Ramos (cell line): ENCODE data around the gene NPW.

Experiments used
- in situ Hi-C: fragments of 300-500 bp; cut with MboI; formaldehyde crosslinking; loops from one replicate; pipeline ENCODE4 v1.14.3; 2022; ENCODE audit warnings: low sequenced_read_pairs; ENCODE audit not compliant: unreplicated experiment

The NPW gene

GRCh38 chr16:1999866-2000514 is 19.6 kb upstream of the NPW start:
- in situ Hi-C loops = loop anchor here (25.0 kb wide), 1 partner anchor 512 kb away; the partner anchor contains the start of genes AMDHD2 and ATP6V0C

- in situ Hi-C loops = loop anchor here (25.0 kb wide), 1 partner anchor 511 kb away; the partner anchor contains the start of genes AMDHD2 and ATP6V0C
Observed at GRCh38 chr16:2001035-2001434, 18.6 kb upstream of the NPW start.

GRCh38 chr16:2001456-2002355 is 17.9 kb upstream of the NPW start:
- in situ Hi-C loops = loop anchor here (25.0 kb wide), 1 partner anchor 511 kb away; the partner anchor contains the start of genes AMDHD2 and ATP6V0C

- in situ Hi-C loops = loop anchor here (25.0 kb wide), 1 partner anchor 510 kb away; the partner anchor contains the start of genes AMDHD2 and ATP6V0C
Observed at GRCh38 chr16:2002406-2003230, 17.0 kb upstream of the NPW start.

GRCh38 chr16:2003231-2003826 is 16.3 kb upstream of the NPW start:
- in situ Hi-C loops = loop anchor here (25.0 kb wide), 1 partner anchor 509 kb away; the partner anchor contains the start of genes AMDHD2 and ATP6V0C

GRCh38 chr16:2003827-2004641 is 15.6 kb upstream of the NPW start:
- in situ Hi-C loops = loop anchor here (25.0 kb wide), 1 partner anchor 508 kb away; the partner anchor contains the start of genes AMDHD2 and ATP6V0C

GRCh38 chr16:2004795-2005517 is 14.6 kb upstream of the NPW start:
- in situ Hi-C loops = loop anchor here (25.0 kb wide), 1 partner anchor 507 kb away; the partner anchor contains the start of genes AMDHD2 and ATP6V0C

GRCh38 chr16:2005646-2006045 is 13.9 kb upstream of the NPW start:
- in situ Hi-C loops = loop anchor here (25.0 kb wide), 1 partner anchor 507 kb away; the partner anchor contains the start of genes AMDHD2 and ATP6V0C

GRCh38 chr16:2006317-2006716 is 13.3 kb upstream of the NPW start:
- in situ Hi-C loops = loop anchor here (25.0 kb wide), 1 partner anchor 506 kb away; the partner anchor contains the start of genes AMDHD2 and ATP6V0C

GRCh38 chr16:2007081-2007836 is 12.3 kb upstream of the NPW start:
- in situ Hi-C loops = loop anchor here (25.0 kb wide), 1 partner anchor 505 kb away; the partner anchor contains the start of genes AMDHD2 and ATP6V0C

- in situ Hi-C loops = loop anchor here (25.0 kb wide), 1 partner anchor 504 kb away; the partner anchor contains the start of genes AMDHD2 and ATP6V0C
Observed at GRCh38 chr16:2008009-2008526, 11.5 kb upstream of the NPW start.

GRCh38 chr16:2008631-2009163 is 10.9 kb upstream of the NPW start:
- in situ Hi-C loops = loop anchor here (25.0 kb wide), 1 partner anchor 504 kb away; the partner anchor contains the start of genes AMDHD2 and ATP6V0C

- in situ Hi-C loops = loop anchor here (25.0 kb wide), 1 partner anchor 503 kb away; the partner anchor contains the start of genes AMDHD2 and ATP6V0C
Observed at GRCh38 chr16:2009164-2009711, 10.3 kb upstream of the NPW start.

- in situ Hi-C loops = loop anchor here (25.0 kb wide), 1 partner anchor 502 kb away; the partner anchor contains the start of genes AMDHD2 and ATP6V0C
Observed at GRCh38 chr16:2009791-2010510, 9.6 kb upstream of the NPW start, which contains the start of gene ZNF598. Gene ZNF598, minus strand, starts transcription at chr16:2009821.

GRCh38 chr16:2011726-2012125 is 7.9 kb upstream of the NPW start:
- in situ Hi-C loops = loop anchor here (25.0 kb wide), 1 partner anchor 501 kb away; the partner anchor contains the start of genes AMDHD2 and ATP6V0C
